ENCODE results near the gene CPT2.

CPT2 gene

GRCh38 chr1:53262000-53262399 is 65.4 kb downstream of the CPT2 start:
- no peak for DNase-seq (ENCODE audit: low spot score)

Data from AG08395 (cell line).